ENCODE data around the gene ERVH48-1. TPM values are rescaled to one million over a fixed set of nuclear protein-coding genes. Genes with fewer than 3 reads are reported as not detected.

Gene ERVH48-1
- total and polyA plus RNA-seq, 4 donors: 0.03 to 0.19 TPM; not detected in 2

DNA sequence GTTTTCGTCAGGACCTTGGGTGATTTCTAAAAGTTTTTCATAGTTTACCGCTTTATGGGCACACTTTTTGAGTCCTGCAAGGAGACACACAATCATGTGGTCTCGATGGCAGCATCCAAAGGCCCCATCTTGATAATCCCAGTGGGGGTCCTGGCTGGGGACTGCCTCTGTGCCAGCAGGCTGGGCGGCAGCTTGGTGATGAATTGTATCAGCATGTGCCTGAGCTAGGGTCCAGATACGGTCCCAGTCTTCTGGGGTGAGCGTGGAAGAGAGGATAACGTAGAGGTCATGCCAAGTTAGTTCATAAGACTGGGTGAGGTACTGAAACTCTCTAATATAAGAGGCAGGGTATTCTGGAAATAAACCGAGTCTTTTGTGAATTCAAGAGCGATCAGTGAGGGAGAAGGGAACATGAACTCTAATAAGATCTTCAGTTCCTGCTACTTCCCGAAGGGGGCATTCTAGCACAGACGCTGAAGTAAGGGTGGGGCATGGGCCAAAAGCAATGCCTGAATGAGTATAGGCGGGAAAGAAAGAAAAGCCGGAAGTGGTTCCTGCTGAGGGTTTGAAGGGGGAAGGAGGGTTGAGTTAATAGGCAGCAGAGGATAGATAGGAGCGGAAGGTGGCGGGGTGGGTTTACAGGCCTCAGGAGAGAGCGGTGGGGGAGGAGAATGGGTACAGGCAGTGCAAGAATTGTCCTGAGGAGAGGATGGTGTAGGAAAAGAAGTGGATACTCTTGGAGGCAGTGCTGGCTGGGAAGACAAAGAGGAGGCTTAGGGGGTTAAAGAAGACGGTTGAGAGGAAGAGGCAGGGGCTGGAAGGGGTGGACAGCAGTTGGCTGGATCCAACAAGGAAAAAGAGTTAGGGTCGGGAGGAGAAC lies 1.6 kb downstream of the ERVH48-1 start (continued):
- no peak for TF ChIP-seq YY1 (IDR thresholded peaks at IDR 0.05)
- TF ChIP-seq RAD21 (IDR thresholded peaks at IDR 0.05): peak; percentile 98 to 99
- TF ChIP-seq, protein P1, sequence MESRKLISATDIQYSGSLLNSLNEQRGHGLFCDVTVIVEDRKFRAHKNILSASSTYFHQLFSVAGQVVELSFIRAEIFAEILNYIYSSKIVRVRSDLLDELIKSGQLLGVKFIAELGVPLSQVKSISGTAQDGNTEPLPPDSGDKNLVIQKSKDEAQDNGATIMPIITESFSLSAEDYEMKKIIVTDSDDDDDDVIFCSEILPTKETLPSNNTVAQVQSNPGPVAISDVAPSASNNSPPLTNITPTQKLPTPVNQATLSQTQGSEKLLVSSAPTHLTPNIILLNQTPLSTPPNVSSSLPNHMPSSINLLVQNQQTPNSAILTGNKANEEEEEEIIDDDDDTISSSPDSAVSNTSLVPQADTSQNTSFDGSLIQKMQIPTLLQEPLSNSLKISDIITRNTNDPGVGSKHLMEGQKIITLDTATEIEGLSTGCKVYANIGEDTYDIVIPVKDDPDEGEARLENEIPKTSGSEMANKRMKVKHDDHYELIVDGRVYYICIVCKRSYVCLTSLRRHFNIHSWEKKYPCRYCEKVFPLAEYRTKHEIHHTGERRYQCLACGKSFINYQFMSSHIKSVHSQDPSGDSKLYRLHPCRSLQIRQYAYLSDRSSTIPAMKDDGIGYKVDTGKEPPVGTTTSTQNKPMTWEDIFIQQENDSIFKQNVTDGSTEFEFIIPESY (IDR thresholded peaks at IDR 0.05): no peak
- TF ChIP-seq, protein P2, sequence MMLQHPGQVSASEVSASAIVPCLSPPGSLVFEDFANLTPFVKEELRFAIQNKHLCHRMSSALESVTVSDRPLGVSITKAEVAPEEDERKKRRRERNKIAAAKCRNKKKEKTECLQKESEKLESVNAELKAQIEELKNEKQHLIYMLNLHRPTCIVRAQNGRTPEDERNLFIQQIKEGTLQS (IDR thresholded peaks at IDR 0.05): no peak

DNA sequence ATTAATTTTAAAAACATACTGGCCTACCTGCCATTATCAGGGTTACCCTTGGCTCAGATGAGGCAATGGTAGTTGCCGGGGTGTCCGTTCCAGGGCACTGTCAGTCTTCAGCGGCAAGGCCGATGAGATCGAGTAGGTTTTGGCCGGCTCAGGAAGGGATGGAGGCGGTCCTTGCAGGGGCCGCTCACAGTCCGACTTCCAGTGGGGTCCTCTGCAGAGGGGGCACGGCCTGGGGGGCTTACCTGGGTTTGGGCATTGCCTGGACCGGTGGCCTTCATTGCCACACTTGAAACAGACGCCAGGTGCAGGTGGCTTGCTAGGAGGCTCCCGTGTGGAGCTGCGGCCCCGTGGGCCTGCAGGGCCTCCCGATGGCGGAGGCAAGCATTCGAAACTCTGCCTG lies 2.5 kb downstream of the ERVH48-1 start:
- no peak overlapping the region for H3K4me3 ChIP-seq (ENCODE audit: low read depth in 1 of 3, low read length in 3 of 3)
- TF ChIP-seq HNF4G (IDR thresholded peaks at IDR 0.05): no peak
- TF ChIP-seq GABPA (IDR thresholded peaks at IDR 0.05 in 1 of 2, conservative IDR thresholded peaks at IDR 0.05 in 1 of 2): no peak
- TF ChIP-seq, protein P3, sequence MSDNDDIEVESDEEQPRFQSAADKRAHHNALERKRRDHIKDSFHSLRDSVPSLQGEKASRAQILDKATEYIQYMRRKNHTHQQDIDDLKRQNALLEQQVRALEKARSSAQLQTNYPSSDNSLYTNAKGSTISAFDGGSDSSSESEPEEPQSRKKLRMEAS (IDR thresholded peaks at IDR 0.05): no peak
- no peak for TF ChIP-seq EGR1 (IDR thresholded peaks at IDR 0.05; ENCODE audit: low read depth in 2 of 2)
- TF ChIP-seq FOXA2 (IDR thresholded peaks at IDR 0.05): no peak
- TF ChIP-seq FOXA1 (IDR thresholded peaks at IDR 0.05): no peak
- no peak for TF ChIP-seq NR2F2 (IDR thresholded peaks at IDR 0.05)
- no peak for TF ChIP-seq RXRA (IDR thresholded peaks at IDR 0.05)
- TF ChIP-seq, protein P4, sequence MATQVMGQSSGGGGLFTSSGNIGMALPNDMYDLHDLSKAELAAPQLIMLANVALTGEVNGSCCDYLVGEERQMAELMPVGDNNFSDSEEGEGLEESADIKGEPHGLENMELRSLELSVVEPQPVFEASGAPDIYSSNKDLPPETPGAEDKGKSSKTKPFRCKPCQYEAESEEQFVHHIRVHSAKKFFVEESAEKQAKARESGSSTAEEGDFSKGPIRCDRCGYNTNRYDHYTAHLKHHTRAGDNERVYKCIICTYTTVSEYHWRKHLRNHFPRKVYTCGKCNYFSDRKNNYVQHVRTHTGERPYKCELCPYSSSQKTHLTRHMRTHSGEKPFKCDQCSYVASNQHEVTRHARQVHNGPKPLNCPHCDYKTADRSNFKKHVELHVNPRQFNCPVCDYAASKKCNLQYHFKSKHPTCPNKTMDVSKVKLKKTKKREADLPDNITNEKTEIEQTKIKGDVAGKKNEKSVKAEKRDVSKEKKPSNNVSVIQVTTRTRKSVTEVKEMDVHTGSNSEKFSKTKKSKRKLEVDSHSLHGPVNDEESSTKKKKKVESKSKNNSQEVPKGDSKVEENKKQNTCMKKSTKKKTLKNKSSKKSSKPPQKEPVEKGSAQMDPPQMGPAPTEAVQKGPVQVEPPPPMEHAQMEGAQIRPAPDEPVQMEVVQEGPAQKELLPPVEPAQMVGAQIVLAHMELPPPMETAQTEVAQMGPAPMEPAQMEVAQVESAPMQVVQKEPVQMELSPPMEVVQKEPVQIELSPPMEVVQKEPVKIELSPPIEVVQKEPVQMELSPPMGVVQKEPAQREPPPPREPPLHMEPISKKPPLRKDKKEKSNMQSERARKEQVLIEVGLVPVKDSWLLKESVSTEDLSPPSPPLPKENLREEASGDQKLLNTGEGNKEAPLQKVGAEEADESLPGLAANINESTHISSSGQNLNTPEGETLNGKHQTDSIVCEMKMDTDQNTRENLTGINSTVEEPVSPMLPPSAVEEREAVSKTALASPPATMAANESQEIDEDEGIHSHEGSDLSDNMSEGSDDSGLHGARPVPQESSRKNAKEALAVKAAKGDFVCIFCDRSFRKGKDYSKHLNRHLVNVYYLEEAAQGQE (IDR thresholded peaks at IDR 0.05): no peak
- no peak for TF ChIP-seq HNF4A (conservative IDR thresholded peaks at IDR 0.05)
- TF ChIP-seq, protein P2 (IDR thresholded peaks at IDR 0.05): no peak
- TF ChIP-seq, protein P1 (IDR thresholded peaks at IDR 0.05): no peak
- no peak for TF ChIP-seq YY1 (IDR thresholded peaks at IDR 0.05)
- no peak for TF ChIP-seq JUND (IDR thresholded peaks at IDR 0.05)
- TF ChIP-seq TAF1 (conservative IDR thresholded peaks at IDR 0.05): no peak
- no peak for TF ChIP-seq RAD21 (IDR thresholded peaks at IDR 0.05)
- no peak for TF ChIP-seq SP1 (IDR thresholded peaks at IDR 0.05)
- TF ChIP-seq, protein P5, sequence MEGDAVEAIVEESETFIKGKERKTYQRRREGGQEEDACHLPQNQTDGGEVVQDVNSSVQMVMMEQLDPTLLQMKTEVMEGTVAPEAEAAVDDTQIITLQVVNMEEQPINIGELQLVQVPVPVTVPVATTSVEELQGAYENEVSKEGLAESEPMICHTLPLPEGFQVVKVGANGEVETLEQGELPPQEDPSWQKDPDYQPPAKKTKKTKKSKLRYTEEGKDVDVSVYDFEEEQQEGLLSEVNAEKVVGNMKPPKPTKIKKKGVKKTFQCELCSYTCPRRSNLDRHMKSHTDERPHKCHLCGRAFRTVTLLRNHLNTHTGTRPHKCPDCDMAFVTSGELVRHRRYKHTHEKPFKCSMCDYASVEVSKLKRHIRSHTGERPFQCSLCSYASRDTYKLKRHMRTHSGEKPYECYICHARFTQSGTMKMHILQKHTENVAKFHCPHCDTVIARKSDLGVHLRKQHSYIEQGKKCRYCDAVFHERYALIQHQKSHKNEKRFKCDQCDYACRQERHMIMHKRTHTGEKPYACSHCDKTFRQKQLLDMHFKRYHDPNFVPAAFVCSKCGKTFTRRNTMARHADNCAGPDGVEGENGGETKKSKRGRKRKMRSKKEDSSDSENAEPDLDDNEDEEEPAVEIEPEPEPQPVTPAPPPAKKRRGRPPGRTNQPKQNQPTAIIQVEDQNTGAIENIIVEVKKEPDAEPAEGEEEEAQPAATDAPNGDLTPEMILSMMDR (IDR thresholded peaks at IDR 0.05; ENCODE audit: low read depth, low read length, missing input control): no peak
- no peak overlapping the region for H3K27ac ChIP-seq (ENCODE audit: low read depth in 1 of 2, low read length in 2 of 2)
- peaks cover 0 to 9% (median 2%) of the 10 kb centered on the region in 4 donors for H3K4me1 ChIP-seq (ENCODE audit: control insufficient read depth in 4 of 4, insufficient read depth in 4 of 4, low read length in 3 of 4)
- no peaks in the 10 kb centered on the region for H3K27me3 ChIP-seq (ENCODE audit: control insufficient read depth in 4 of 4, insufficient read depth in 4 of 4, low read length in 3 of 4)
- no peaks in the 10 kb centered on the region for H3K36me3 ChIP-seq (ENCODE audit: control insufficient read depth in 4 of 4, insufficient read depth in 3 of 4, low read depth in 1 of 4, low read length in 3 of 4)
- no peak overlapping the region for H3K9ac ChIP-seq (ENCODE audit: low read depth in 1 of 2, low read length in 2 of 2)
- DNase-seq (ENCODE audit: low spot score): no peak
- no peaks in the 10 kb centered on the region for H3K9me3 ChIP-seq (ENCODE audit: control insufficient read depth in 4 of 4, low read length in 3 of 4)
- 88% methylated on average over 18 of the region's 18 CpGs for WGBS

Measured in liver (tissue), 9 donors.